ENCODE data around the gene TMEM40. TPM values are rescaled to one million over a fixed set of nuclear protein-coding genes. Genes with fewer than 3 reads are reported as not detected.

The TMEM40 gene
- total and polyA plus RNA-seq, 9 donors: 0.11 to 0.80 (median 0.20) TPM; not detected in 6

DNA sequence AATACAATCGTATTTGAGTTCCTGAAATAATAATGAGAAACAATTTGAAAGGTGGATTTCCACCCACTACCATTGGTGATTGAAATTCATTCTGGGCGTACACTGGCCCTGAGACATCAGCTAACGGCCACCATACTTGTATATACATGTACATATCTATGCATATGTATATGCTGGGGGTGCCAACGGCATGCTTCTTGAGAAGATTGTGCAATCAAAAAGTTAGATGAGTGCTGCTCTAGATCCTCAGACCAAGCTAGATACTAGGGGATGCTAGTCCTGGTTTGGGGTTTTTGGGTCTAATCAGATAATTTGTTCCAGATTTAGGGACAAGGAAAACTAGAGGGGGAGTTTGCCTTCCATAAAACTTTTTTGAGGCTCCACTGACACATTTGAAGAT lies 2.9 kb downstream of the TMEM40 start:
- intact Hi-C loops (cut with DNase I): no loop called here
- H3K36me3 ChIP-seq: no peaks in the 10 kb centered on the region
- no peak overlapping the region for H3K4me3 ChIP-seq
- peaks cover 4% of the 10 kb centered on the region for H3K4me1 ChIP-seq (ENCODE audit: insufficient read depth)
- WGBS, 3 donors: 82 to 91% (median 89%) methylated on average over 4 of the region's 4 CpGs
- no peak overlapping the region for H3K27ac ChIP-seq
- DNase-seq: no peak
- H3K9me3 ChIP-seq: no peaks in the 10 kb centered on the region
- no peaks in the 10 kb centered on the region for H3K27me3 ChIP-seq
- TF ChIP-seq, protein P1, sequence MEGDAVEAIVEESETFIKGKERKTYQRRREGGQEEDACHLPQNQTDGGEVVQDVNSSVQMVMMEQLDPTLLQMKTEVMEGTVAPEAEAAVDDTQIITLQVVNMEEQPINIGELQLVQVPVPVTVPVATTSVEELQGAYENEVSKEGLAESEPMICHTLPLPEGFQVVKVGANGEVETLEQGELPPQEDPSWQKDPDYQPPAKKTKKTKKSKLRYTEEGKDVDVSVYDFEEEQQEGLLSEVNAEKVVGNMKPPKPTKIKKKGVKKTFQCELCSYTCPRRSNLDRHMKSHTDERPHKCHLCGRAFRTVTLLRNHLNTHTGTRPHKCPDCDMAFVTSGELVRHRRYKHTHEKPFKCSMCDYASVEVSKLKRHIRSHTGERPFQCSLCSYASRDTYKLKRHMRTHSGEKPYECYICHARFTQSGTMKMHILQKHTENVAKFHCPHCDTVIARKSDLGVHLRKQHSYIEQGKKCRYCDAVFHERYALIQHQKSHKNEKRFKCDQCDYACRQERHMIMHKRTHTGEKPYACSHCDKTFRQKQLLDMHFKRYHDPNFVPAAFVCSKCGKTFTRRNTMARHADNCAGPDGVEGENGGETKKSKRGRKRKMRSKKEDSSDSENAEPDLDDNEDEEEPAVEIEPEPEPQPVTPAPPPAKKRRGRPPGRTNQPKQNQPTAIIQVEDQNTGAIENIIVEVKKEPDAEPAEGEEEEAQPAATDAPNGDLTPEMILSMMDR (IDR thresholded peaks at IDR 0.05): no peak
- TF ChIP-seq EP300 (IDR thresholded peaks at IDR 0.05) (no peak), POLR2A (IDR thresholded peaks at IDR 0.05) (no peak)

DNA sequence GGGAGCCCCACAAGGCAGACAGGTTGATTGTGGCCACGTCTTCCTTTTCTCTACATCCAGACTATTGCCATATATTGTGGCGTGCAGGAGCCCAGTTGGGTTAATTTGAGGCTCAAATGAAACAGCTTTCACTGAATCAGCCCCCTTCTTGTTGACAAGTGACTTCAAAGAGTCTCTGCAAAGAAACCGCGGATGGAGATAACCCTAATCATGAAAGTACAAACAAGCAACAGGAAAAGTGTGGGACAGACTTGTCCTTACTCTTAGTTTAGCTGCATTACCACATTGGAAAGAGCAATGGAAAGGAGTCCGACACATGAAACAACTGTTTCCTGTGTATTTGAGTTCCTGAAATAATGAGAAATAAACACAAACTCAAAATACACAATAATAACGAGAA lies 3.3 kb downstream of the TMEM40 start:
- no peak for DNase-seq
- Histone ChIP-seq H3K27ac (no peak overlapping the region), H3K27me3 (no peaks in the 10 kb centered on the region), H3K9me3 (no peaks in the 10 kb centered on the region), H3K4me3 (no peak overlapping the region), H3K36me3 (no peaks in the 10 kb centered on the region), H3K4me1 (ENCODE audit: insufficient read depth) (peaks cover 4% of the 10 kb centered on the region)
- 60 to 72% (median 66%) methylated on average over 6 of the region's 6 CpGs for WGBS, 3 donors
- TF ChIP-seq EP300 (IDR thresholded peaks at IDR 0.05): no peak
- no peak for TF ChIP-seq POLR2A (IDR thresholded peaks at IDR 0.05)
- TF ChIP-seq, protein P1 (IDR thresholded peaks at IDR 0.05): no peak
- intact Hi-C loops (cut with DNase I): no loop called here

DNA sequence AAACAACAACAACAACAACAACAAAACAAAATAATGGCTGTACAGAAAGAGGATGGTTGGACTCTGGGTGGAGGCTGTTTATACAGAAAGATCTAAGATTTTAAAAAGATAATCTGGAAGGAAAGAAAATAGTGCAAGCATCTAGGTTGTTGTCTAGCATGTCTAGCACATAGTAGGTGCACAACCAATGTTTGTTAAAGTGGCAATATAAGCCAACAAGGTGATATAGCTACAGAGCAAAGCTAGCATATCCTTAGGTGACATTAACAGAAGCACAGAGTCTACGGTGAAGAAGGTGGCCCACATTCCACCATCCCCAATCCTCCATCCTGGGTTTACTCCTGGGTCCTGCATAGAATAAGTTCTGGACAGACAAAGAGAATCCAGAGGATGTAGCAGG lies 4.7 kb downstream of the TMEM40 start:
- Histone ChIP-seq H3K27ac (no peak overlapping the region), H3K27me3 (no peaks in the 10 kb centered on the region), H3K9me3 (no peaks in the 10 kb centered on the region), H3K36me3 (no peaks in the 10 kb centered on the region), H3K4me3 (no peak overlapping the region), H3K4me1 (ENCODE audit: insufficient read depth) (peaks cover 8% of the 10 kb centered on the region)
- WGBS, 3 donors: 87 to 96% (median 94%) methylated on average over 1 of the region's 1 CpG
- TF ChIP-seq, protein P1 (IDR thresholded peaks at IDR 0.05): no peak
- TF ChIP-seq EP300 (IDR thresholded peaks at IDR 0.05) (no peak), POLR2A (IDR thresholded peaks at IDR 0.05) (no peak)
- DNase-seq: no peak
- intact Hi-C loops (cut with DNase I): no loop called here

DNA sequence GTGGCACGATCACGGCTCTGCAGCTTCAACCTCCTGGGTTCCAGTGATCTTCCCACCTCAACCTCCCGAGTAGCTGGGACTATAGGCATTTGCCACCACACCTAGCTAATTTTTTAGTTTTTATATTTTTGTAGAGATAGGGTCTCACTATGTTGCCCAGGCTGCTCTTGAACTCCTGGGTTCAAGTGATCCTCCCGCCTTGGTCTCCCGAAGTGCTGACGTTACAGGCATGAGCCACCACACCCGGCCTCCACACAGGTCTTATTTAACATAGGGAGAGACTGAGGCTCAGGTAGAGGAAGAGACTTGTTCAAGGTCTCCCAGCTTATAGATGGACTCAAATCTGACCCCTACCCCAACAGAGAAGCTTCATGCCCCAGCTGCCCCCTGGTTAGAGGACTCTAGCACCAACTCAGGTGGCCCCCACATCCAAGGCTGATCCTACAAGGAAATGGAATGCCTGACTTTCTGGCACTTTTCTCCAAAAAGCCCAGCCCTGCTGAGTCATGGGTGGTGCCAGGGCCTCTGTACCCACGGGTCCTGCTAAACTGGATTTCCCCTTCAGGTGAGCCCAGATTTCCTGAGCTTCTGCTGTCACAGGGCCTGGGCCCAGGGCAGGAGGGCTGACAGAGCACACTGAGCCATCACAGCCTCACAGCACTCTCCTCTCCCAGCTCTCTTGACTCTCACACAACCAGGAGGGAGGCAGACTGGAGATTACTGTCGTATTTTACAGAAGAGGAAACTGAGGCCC lies 5.6 kb downstream of the TMEM40 start:
- no peaks in the 10 kb centered on the region for H3K9me3 ChIP-seq
- intact Hi-C loops (cut with DNase I): no loop called here
- no peak for DNase-seq
- H3K27ac ChIP-seq: no peak overlapping the region
- peaks cover 7% of the 10 kb centered on the region for H3K4me1 ChIP-seq (ENCODE audit: insufficient read depth)
- H3K4me3 ChIP-seq: no peak overlapping the region
- TF ChIP-seq EP300 (IDR thresholded peaks at IDR 0.05) (no peak), POLR2A (IDR thresholded peaks at IDR 0.05) (no peak)
- TF ChIP-seq, protein P1 (IDR thresholded peaks at IDR 0.05): no peak
- WGBS, 3 donors: 92 to 94% (median 93%) methylated on average over 9 of the region's 9 CpGs
- no peaks in the 10 kb centered on the region for H3K27me3 ChIP-seq
- H3K36me3 ChIP-seq: no peaks in the 10 kb centered on the region
